H1 (cell line): ENCODE results near the gene LGR4. TPM values are rescaled to one million over a fixed set of nuclear protein-coding genes. Genes with fewer than 3 reads are reported as not detected.
A peak's percentile ranks its signal among the peaks of the same experiment; 100 is the strongest.

Source experiments
- BCL11A ChIP-seq, 2 experiments: IDR thresholded peaks; one replicate each; pipeline ENCODE4 v1.6.1; 2011; ENCODE audit warnings: low read depth in 2 of 2, low read length in 2 of 2, mild to moderate bottlenecking in 2 of 2
- CBX5 ChIP-seq: fragments of 300-800, 300-1000 bp; sonication (generic); IDR thresholded peaks from 2 replicates; pipeline ENCODE4 v1.7.1; 2016; ENCODE audit warnings: antibody characterized with exemption, low read length, low read depth
- NANOG ChIP-seq: IDR thresholded peaks from 2 replicates; pipeline ENCODE4 v1.6.1; 2011; ENCODE audit warnings: low read length, low read depth, mild to moderate bottlenecking, inconsistent platforms; ENCODE audit not compliant: insufficient read depth, poor library complexity, severe bottlenecking
- RBBP5 ChIP-seq: IDR thresholded peaks from 2 replicates; pipeline ENCODE4 v1.7.1; 2012; ENCODE audit warnings: low read depth, mild to moderate bottlenecking, inconsistent platforms, low read length, moderate library complexity, borderline replicate concordance
- TBP ChIP-seq: IDR thresholded peaks from 2 replicates; pipeline ENCODE4 v1.6.1; 2011; ENCODE audit warnings: low read depth, low read length, improper control_type of control experiment
- polyA plus RNA-seq, 7 experiments: library from polyadenylated mRNA; depleted of rRNA in 3 of 7; stranded (reverse) in 5 of 7; unstranded in 2 of 7; fragments of >200 nt in 5 of 7; fragments of 200-250 nt in 2 of 7; gene quantifications; 1 replicate in 5 of 7; 2 replicates in 1 of 7; 4 replicates in 1 of 7; pipeline versions ENCODE4 v1.2.1 to v1.2.3, GENCODE V29; 2011 to 2013; ENCODE audit warnings: missing spikeins in 2 of 7, mixed read lengths in 2 of 7
- total RNA-seq: library from RNA; stranded (reverse); fragmentation: NEBNext Ultra II Directional; extraction: Animal tissue kit (Norgen Biotek cat#: 25700); gene quantifications from 2 replicates; pipeline ENCODE4 v1.2.1, GENCODE V29; 2021
- TF ChIP-seq, protein P1 (sequence below): fragments of 300-600 bp; sonication (generic); IDR thresholded peaks from 2 replicates; pipeline ENCODE4 v1.7.1; 2012; ENCODE audit warnings: low read length, moderate library complexity, mild to moderate bottlenecking, inconsistent platforms; ENCODE audit not compliant: insufficient replicate concordance
- TF ChIP-seq, protein P2 (sequence below), 3 experiments: IDR thresholded peaks; 1 replicate in 2 of 3; 2 replicates in 1 of 3; pipeline versions ENCODE4 v1.5.1 to v1.6.1; 2011; ENCODE audit warnings: low read length in 3 of 3, mild to moderate bottlenecking in 3 of 3, inconsistent platforms in 2 of 3, low read depth in 1 of 3, moderate library complexity in 1 of 3; ENCODE audit not compliant: insufficient read depth in 1 of 3; ENCODE audit errors: control extremely low read depth in 1 of 3

Gene LGR4
- total and polyA plus RNA-seq, 2 of the 8 experiments (the other 6 are each of a cell fraction or from before 2014, with no cell fraction given) = 26.6 to 61.7 TPM

DNA sequence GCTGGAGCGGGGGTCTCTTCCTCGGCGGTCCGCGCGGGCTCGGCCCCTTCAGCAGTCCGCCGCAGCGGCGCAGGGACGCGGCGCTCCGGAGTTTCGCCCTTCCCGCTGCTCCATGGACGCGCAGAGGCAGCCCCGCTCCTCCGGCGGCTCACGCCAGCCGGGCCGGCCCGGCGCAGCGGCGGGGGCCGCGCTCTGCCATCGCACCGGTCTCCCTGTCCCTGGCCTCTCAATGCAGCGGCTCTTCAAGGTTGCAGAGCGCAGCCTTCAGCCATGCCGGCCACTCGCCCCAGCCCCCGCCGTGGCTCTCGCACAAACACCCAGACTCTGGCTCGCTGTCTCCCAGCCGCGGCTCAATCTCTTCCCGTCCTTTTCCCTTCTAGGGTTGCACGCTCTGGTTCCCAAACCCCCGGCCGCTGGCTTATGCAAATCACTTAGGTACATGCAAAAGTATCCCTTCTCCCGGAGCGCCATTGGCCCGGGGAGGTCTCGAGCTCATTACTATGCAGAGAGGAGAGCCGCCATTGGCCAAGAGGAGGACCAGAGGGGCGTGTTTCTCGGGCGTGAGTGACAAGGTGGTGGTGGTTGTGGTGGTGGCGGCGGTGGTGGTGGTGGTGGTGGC lies at the start of gene LGR4 (continued):
- TF ChIP-seq, protein P1, sequence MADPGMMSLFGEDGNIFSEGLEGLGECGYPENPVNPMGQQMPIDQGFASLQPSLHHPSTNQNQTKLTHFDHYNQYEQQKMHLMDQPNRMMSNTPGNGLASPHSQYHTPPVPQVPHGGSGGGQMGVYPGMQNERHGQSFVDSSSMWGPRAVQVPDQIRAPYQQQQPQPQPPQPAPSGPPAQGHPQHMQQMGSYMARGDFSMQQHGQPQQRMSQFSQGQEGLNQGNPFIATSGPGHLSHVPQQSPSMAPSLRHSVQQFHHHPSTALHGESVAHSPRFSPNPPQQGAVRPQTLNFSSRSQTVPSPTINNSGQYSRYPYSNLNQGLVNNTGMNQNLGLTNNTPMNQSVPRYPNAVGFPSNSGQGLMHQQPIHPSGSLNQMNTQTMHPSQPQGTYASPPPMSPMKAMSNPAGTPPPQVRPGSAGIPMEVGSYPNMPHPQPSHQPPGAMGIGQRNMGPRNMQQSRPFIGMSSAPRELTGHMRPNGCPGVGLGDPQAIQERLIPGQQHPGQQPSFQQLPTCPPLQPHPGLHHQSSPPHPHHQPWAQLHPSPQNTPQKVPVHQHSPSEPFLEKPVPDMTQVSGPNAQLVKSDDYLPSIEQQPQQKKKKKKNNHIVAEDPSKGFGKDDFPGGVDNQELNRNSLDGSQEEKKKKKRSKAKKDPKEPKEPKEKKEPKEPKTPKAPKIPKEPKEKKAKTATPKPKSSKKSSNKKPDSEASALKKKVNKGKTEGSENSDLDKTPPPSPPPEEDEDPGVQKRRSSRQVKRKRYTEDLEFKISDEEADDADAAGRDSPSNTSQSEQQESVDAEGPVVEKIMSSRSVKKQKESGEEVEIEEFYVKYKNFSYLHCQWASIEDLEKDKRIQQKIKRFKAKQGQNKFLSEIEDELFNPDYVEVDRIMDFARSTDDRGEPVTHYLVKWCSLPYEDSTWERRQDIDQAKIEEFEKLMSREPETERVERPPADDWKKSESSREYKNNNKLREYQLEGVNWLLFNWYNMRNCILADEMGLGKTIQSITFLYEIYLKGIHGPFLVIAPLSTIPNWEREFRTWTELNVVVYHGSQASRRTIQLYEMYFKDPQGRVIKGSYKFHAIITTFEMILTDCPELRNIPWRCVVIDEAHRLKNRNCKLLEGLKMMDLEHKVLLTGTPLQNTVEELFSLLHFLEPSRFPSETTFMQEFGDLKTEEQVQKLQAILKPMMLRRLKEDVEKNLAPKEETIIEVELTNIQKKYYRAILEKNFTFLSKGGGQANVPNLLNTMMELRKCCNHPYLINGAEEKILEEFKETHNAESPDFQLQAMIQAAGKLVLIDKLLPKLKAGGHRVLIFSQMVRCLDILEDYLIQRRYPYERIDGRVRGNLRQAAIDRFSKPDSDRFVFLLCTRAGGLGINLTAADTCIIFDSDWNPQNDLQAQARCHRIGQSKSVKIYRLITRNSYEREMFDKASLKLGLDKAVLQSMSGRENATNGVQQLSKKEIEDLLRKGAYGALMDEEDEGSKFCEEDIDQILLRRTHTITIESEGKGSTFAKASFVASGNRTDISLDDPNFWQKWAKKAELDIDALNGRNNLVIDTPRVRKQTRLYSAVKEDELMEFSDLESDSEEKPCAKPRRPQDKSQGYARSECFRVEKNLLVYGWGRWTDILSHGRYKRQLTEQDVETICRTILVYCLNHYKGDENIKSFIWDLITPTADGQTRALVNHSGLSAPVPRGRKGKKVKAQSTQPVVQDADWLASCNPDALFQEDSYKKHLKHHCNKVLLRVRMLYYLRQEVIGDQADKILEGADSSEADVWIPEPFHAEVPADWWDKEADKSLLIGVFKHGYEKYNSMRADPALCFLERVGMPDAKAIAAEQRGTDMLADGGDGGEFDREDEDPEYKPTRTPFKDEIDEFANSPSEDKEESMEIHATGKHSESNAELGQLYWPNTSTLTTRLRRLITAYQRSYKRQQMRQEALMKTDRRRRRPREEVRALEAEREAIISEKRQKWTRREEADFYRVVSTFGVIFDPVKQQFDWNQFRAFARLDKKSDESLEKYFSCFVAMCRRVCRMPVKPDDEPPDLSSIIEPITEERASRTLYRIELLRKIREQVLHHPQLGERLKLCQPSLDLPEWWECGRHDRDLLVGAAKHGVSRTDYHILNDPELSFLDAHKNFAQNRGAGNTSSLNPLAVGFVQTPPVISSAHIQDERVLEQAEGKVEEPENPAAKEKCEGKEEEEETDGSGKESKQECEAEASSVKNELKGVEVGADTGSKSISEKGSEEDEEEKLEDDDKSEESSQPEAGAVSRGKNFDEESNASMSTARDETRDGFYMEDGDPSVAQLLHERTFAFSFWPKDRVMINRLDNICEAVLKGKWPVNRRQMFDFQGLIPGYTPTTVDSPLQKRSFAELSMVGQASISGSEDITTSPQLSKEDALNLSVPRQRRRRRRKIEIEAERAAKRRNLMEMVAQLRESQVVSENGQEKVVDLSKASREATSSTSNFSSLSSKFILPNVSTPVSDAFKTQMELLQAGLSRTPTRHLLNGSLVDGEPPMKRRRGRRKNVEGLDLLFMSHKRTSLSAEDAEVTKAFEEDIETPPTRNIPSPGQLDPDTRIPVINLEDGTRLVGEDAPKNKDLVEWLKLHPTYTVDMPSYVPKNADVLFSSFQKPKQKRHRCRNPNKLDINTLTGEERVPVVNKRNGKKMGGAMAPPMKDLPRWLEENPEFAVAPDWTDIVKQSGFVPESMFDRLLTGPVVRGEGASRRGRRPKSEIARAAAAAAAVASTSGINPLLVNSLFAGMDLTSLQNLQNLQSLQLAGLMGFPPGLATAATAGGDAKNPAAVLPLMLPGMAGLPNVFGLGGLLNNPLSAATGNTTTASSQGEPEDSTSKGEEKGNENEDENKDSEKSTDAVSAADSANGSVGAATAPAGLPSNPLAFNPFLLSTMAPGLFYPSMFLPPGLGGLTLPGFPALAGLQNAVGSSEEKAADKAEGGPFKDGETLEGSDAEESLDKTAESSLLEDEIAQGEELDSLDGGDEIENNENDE = no peak
- TF ChIP-seq NANOG = no peak
- TF ChIP-seq RBBP5 = no peak
- TF ChIP-seq, protein P2, sequence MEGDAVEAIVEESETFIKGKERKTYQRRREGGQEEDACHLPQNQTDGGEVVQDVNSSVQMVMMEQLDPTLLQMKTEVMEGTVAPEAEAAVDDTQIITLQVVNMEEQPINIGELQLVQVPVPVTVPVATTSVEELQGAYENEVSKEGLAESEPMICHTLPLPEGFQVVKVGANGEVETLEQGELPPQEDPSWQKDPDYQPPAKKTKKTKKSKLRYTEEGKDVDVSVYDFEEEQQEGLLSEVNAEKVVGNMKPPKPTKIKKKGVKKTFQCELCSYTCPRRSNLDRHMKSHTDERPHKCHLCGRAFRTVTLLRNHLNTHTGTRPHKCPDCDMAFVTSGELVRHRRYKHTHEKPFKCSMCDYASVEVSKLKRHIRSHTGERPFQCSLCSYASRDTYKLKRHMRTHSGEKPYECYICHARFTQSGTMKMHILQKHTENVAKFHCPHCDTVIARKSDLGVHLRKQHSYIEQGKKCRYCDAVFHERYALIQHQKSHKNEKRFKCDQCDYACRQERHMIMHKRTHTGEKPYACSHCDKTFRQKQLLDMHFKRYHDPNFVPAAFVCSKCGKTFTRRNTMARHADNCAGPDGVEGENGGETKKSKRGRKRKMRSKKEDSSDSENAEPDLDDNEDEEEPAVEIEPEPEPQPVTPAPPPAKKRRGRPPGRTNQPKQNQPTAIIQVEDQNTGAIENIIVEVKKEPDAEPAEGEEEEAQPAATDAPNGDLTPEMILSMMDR (IDR thresholded peaks at IDR 0.05; ENCODE audit: control extremely low read depth in 1 of 3, insufficient read depth in 1 of 3, low read depth in 1 of 3, low read length in 3 of 3) = no peak
- TF ChIP-seq CBX5 = no peak
- TF ChIP-seq TBP = peak; percentile 92
- TF ChIP-seq BCL11A (IDR thresholded peaks at IDR 0.05; ENCODE audit: low read depth in 2 of 2, low read length in 2 of 2) = no peak
